Epithelial cell of proximal tubule (primary cell): Measurements from ENCODE around the gene DIPK2A. TPM values are rescaled to one million over a fixed set of nuclear protein-coding genes. Genes with fewer than 3 reads are reported as not detected.

Source experiments
- DNase-seq: peaks from one replicate; pipeline ENCODE4 v3.0.0-alpha.2; 2011; ENCODE audit warnings: low read depth
- H3K4me3 ChIP-seq: 2 replicates; pipeline ENCODE4 v1.5.1; 2011; ENCODE audit warnings: low read depth, mild to moderate bottlenecking, low read length
- CTCF ChIP-seq: conservative IDR thresholded peaks from 2 replicates; pipeline ENCODE4 v1.5.1; 2012; ENCODE audit warnings: low read depth, mild to moderate bottlenecking, low read length
- total RNA-seq: library from RNA; depleted of rRNA; stranded (reverse); fragments of >200 nt; gene quantifications from 2 replicates; pipeline ENCODE4 v1.2.3, GENCODE V29; 2015

Gene DIPK2A
- total RNA-seq, 1 donor from 2014 or later: 12.6 TPM

- no peak for TF ChIP-seq CTCF
Observed at GRCh38 chr3:144015133-144015532, 43.5 kb downstream of the DIPK2A start.

GRCh38 chr3:144018776-144019175 is 47.2 kb downstream of the DIPK2A start:
- peak; percentile 20 for DNase-seq
- TF ChIP-seq CTCF: no peak
- H3K4me3 ChIP-seq: no peak overlapping the region

More at GRCh38 chr3:144015133-144015532, 43.5 kb downstream of the DIPK2A start:
- DNase-seq: no peak
- H3K4me3 ChIP-seq: no peak overlapping the region

Other genes starting within 250 kb of the DIPK2A start
- 0.17 and 0.80 TPM in 2 replicates for gene SLC9A9, start 123.4 kb upstream of the DIPK2A start, total RNA-seq